Posterior vena cava (tissue), 2 donors: ENCODE data around the gene SERGEF. TPM values are rescaled to one million over a fixed set of nuclear protein-coding genes. Genes with fewer than 3 reads are reported as not detected.

Experiments used
- DNase-seq: peaks from one replicate; pipeline ENCODE4 v3.0.0-alpha.2; 2020; ENCODE audit warnings: low spot score
- intact Hi-C, 2 donors: fragments of 100-400 bp; cut with DNase I; formaldehyde crosslinking; loops; one replicate each; pipeline versions ENCODE4 v1.14.1 to v1.14.2; 2022 to 2023
- total RNA-seq, 2 donors: library from RNA; stranded (reverse); fragmentation: NEBNext Ultra II Directional; extraction: Animal tissue kit (Norgen Biotek cat#: 25700); gene quantifications; one replicate each; pipeline ENCODE4 v1.2.1, GENCODE V29; 2021
- donor health status: DM: yes; HTN: yes; CAD: no.
- donor health status: DM: yes; HTN: yes; CAD: no.

The SERGEF gene
- total RNA-seq, 2 donors from 2014 or later: 32.6 to 37.9 TPM

GRCh38 chr11:17967661-17968060 lies 45.2 kb downstream of the SERGEF start:
- DNase-seq: no peak
- intact Hi-C loops: no loop called here

GRCh38 chr11:17960091-17960490 lies 52.8 kb downstream of the SERGEF start:
- intact Hi-C loops: no loop called here
- no peak for DNase-seq

GRCh38 chr11:17958446-17958845 lies 54.4 kb downstream of the SERGEF start:
- intact Hi-C loops: no loop called here
- DNase-seq: no peak

GRCh38 chr11:17954395-17955252 lies 58.2 kb downstream of the SERGEF start:
- intact Hi-C loops: no loop called here
- DNase-seq: no peak

GRCh38 chr11:17952487-17952886 lies 60.4 kb downstream of the SERGEF start:
- intact Hi-C loops: no loop called here
- no peak for DNase-seq

- DNase-seq: no peak
- intact Hi-C loops: no loop called here
These were observed 61.0 kb downstream of the SERGEF start for GRCh38 chr11:17951685-17952388.

- intact Hi-C loops: no loop called here
- no peak for DNase-seq
These were observed 62.2 kb downstream of the SERGEF start for GRCh38 chr11:17950644-17951043.

GRCh38 chr11:17948296-17948695 lies 64.6 kb downstream of the SERGEF start:
- DNase-seq: no peak
- intact Hi-C loops: no loop called here

- intact Hi-C loops: no loop called here
- DNase-seq: no peak
These were observed 73.3 kb downstream of the SERGEF start for GRCh38 chr11:17939542-17939941.

- no peak for DNase-seq
- intact Hi-C loops: no loop called here
These were observed 76.1 kb downstream of the SERGEF start for GRCh38 chr11:17936790-17937189.

- DNase-seq: no peak
- intact Hi-C loops: no loop called here
These were observed 78.7 kb downstream of the SERGEF start for GRCh38 chr11:17934194-17934593.

- intact Hi-C loops: no loop called here
- DNase-seq: no peak
These were observed 79.1 kb downstream of the SERGEF start for GRCh38 chr11:17933708-17934107.

- intact Hi-C loops: no loop called here
- no peak for DNase-seq
These were observed 80.4 kb downstream of the SERGEF start for GRCh38 chr11:17932472-17932871.

GRCh38 chr11:17931595-17931994 lies 81.3 kb downstream of the SERGEF start:
- intact Hi-C loops: no loop called here
- DNase-seq: no peak

GRCh38 chr11:17930544-17931125 lies 82.2 kb downstream of the SERGEF start:
- intact Hi-C loops: no loop called here
- no peak for DNase-seq

- intact Hi-C loops: no loop called here
- DNase-seq: no peak
These were observed 83.7 kb downstream of the SERGEF start for GRCh38 chr11:17929171-17929570.

GRCh38 chr11:17927681-17928343 lies 85.0 kb downstream of the SERGEF start:
- no peak for DNase-seq
- intact Hi-C loops: no loop called here

- DNase-seq: no peak
- intact Hi-C loops: no loop called here
These were observed 85.8 kb downstream of the SERGEF start for GRCh38 chr11:17927041-17927440.

- intact Hi-C loops: no loop called here
- DNase-seq: no peak
These were observed 88.1 kb downstream of the SERGEF start for GRCh38 chr11:17924713-17925112.

- intact Hi-C loops: no loop called here
- DNase-seq: no peak
These were observed 89.6 kb downstream of the SERGEF start for GRCh38 chr11:17923217-17923616.
